HCT116 (cell line): ENCODE results near the gene ACTR1B. TPM values are rescaled to one million over a fixed set of nuclear protein-coding genes. Genes with fewer than 3 reads are reported as not detected.

Experiments
- ATAC-seq: fragments of 200-7000 bp; cut with Tn5 transposase; 2 replicates; pipeline ENCODE4 v1.9.1; 2020; ENCODE audit warnings: mild to moderate bottlenecking, moderate library complexity
- BruUV-seq: library from RNA; stranded (reverse); fragments of 400-500 nt; replicated peaks from 2 replicates; lab custom pipeline; 2021; lab: Mats Ljungman, UMichigan
- CTCF ChIA-PET: fragments of 300-600 bp; sonication (Branson Sonifier 250); formaldehyde crosslinking; loops from one replicate; lab custom pipeline; 2021; ENCODE audit warnings: antibody characterized with exemption; lab: Charles Lee
- POLR2A ChIA-PET: fragments of 300-600, 350-600 bp; sonication (Branson Sonifier 250); formaldehyde crosslinking; loops from one replicate; lab custom pipeline; 2021; ENCODE audit warnings: antibody characterized with exemption; lab: Charles Lee
- RAD21 ChIA-PET, 2 experiments: fragments of 300-600 bp; sonication (Branson Sonifier 250); formaldehyde crosslinking; loops; one replicate each; lab custom pipeline; 2023; ENCODE audit warnings: low total read pairs in 2 of 2; ENCODE audit not compliant: uncharacterized antibody in 2 of 2, unreplicated experiment in 2 of 2, low non-redundant PET in 1 of 2; lab: Charles Lee
- DNase-seq: peaks from one replicate; pipeline ENCODE4 v3.0.0-alpha.2; 2010; ENCODE audit warnings: low read depth, low spot score
- H2AFZ ChIP-seq: fragments of 200-600 bp; shearing (Covaris generic), sonication (generic); 2 replicates; pipeline ENCODE4 v1.6.1; 2017; ENCODE audit warnings: low read depth, mixed run types, mixed read lengths, antibody characterized with exemption, low read length; ENCODE audit not compliant: poor library complexity, severe bottlenecking
- H3K27ac ChIP-seq: 2 replicates; pipeline ENCODE4 v1.5.1; 2012; ENCODE audit warnings: low read depth, low read length
- H3K27me3 ChIP-seq: fragments of 200-600 bp; sonication (generic); 2 replicates; pipeline ENCODE4 v1.6.1; 2016; ENCODE audit warnings: mixed run types, low read length, mixed read lengths; ENCODE audit not compliant: insufficient read depth
- H3K36me3 ChIP-seq, 2 experiments: fragments of 200-500 bp in 1 of 2; fragments of 200-600 bp in 1 of 2; sonication (Bioruptor generic) in 1 of 2; sonication (generic) in 1 of 2; 2 replicates each; pipeline versions ENCODE4 v1.5.1 to v1.6.1; 2014 to 2016; ENCODE audit warnings: low read length in 2 of 2, inconsistent platforms in 1 of 2, mixed read lengths in 1 of 2, mixed run types in 1 of 2; ENCODE audit not compliant: insufficient read depth in 2 of 2, control insufficient read depth in 1 of 2
- H3K4me1 ChIP-seq, 2 experiments: fragments of 200-600 bp in 1 of 2; sonication (generic) in 1 of 2; 2 replicates each; pipeline versions ENCODE4 v1.5.1 to v1.6.1; 2012 to 2017; ENCODE audit warnings: low read length in 2 of 2, inconsistent platforms in 1 of 2, mild to moderate bottlenecking in 1 of 2, mixed read lengths in 1 of 2, mixed run types in 1 of 2, moderate library complexity in 1 of 2; ENCODE audit not compliant: insufficient read depth in 2 of 2, control insufficient read depth in 1 of 2
- H3K4me2 ChIP-seq: fragments of 200-600 bp; sonication (generic); 2 replicates; pipeline ENCODE4 v1.6.1; 2017; ENCODE audit warnings: mixed run types, low read length, mixed read lengths
- H3K4me3 ChIP-seq, 2 experiments: fragments of 200-600 bp in 1 of 2; sonication (generic) in 1 of 2; replicated peaks in 1 of 2; 2 replicates each; pipeline ENCODE4 v1.5.1; 2011 to 2016; ENCODE audit warnings: low read length in 2 of 2, control low read depth in 1 of 2, low read depth in 1 of 2, mild to moderate bottlenecking in 1 of 2, mixed read lengths in 1 of 2, mixed run types in 1 of 2
- H3K79me2 ChIP-seq: fragments of 200-600 bp; sonication (generic); 2 replicates; pipeline ENCODE4 v1.6.1; 2017; ENCODE audit warnings: mild to moderate bottlenecking, mixed run types, low read length, moderate library complexity, mixed read lengths; ENCODE audit not compliant: insufficient read depth
- H3K9ac ChIP-seq: fragments of 200-600 bp; sonication (generic); 2 replicates; pipeline ENCODE4 v1.6.1; 2016; ENCODE audit warnings: low read length, mixed read lengths
- H3K9me2 ChIP-seq: fragments of 200-600 bp; sonication (generic), shearing (Covaris generic); 2 replicates; pipeline ENCODE4 v1.6.1; 2017; ENCODE audit warnings: mixed run types, mild to moderate bottlenecking, moderate library complexity; ENCODE audit not compliant: insufficient read depth
- H3K9me3 ChIP-seq, 2 experiments: fragments of 200-500 bp in 1 of 2; fragments of 200-600 bp in 1 of 2; sonication (Bioruptor generic) in 1 of 2; sonication (generic) in 1 of 2; 2 replicates each; pipeline ENCODE4 v1.6.1; 2014 to 2017; ENCODE audit warnings: low read length in 2 of 2, mixed read lengths in 2 of 2, inconsistent platforms in 1 of 2, low read depth in 1 of 2, mild to moderate bottlenecking in 1 of 2, mixed run types in 1 of 2, moderate library complexity in 1 of 2; ENCODE audit not compliant: control insufficient read depth in 1 of 2, insufficient read depth in 1 of 2
- H4K20me1 ChIP-seq: fragments of 200-600 bp; sonication (generic), shearing (Covaris generic); 2 replicates; pipeline ENCODE4 v1.6.1; 2017; ENCODE audit warnings: mixed run types, mild to moderate bottlenecking, moderate library complexity; ENCODE audit not compliant: insufficient read depth
- ATF3 ChIP-seq: IDR thresholded peaks from 2 replicates; pipeline ENCODE4 v1.6.1; 2012
- CTCF ChIP-seq, 3 experiments: fragments of 200-600 bp in 1 of 3; sonication (generic) in 1 of 3; IDR thresholded peaks in 2 of 3; conservative IDR thresholded peaks in 1 of 3; 2 replicates each; pipeline ENCODE4 v1.5.1; 2012 to 2017; ENCODE audit warnings: low read depth in 2 of 3, low read length in 2 of 3, antibody characterized with exemption in 1 of 3, borderline replicate concordance in 1 of 3, control low read depth in 1 of 3, mild to moderate bottlenecking in 1 of 3, mixed read lengths in 1 of 3, mixed run types in 1 of 3, moderate library complexity in 1 of 3; ENCODE audit not compliant: insufficient read depth in 1 of 3
- EZH2phosphoT487 ChIP-seq: fragments of 200-600 bp; IDR thresholded peaks from 2 replicates; pipeline ENCODE4 v1.6.1; 2018; ENCODE audit warnings: antibody characterized with exemption, borderline replicate concordance
- FOSL1 ChIP-seq: IDR thresholded peaks from 2 replicates; pipeline ENCODE4 v1.6.1; 2012; ENCODE audit warnings: low read depth
- JUND ChIP-seq: IDR thresholded peaks from 2 replicates; pipeline ENCODE4 v1.6.1; 2012
- POLR2A ChIP-seq: IDR thresholded peaks from 2 replicates; pipeline ENCODE4 v1.7.0; 2011; ENCODE audit warnings: borderline replicate concordance; ENCODE audit not compliant: insufficient read depth, insufficient read length; ENCODE audit errors: extremely low read depth
- RAD21 ChIP-seq: IDR thresholded peaks from 2 replicates; pipeline ENCODE4 v1.6.1; 2012; ENCODE audit warnings: low read depth, mild to moderate bottlenecking
- ZBTB33 ChIP-seq: IDR thresholded peaks from 2 replicates; pipeline ENCODE4 v1.6.1; 2011; ENCODE audit warnings: mild to moderate bottlenecking, low read length, moderate library complexity; ENCODE audit not compliant: insufficient replicate concordance; ENCODE audit errors: extremely low read depth
- intact Hi-C: fragments of 100-400 bp; cut with micrococcal nuclease; formaldehyde crosslinking; loops from 2 replicates; pipeline ENCODE4 v1.10.0; 2022
- total RNA-seq: library from RNA; stranded (reverse); gene quantifications from one replicate; pipeline ENCODE4 v1.2.1, GENCODE V29; 2021; ENCODE audit not compliant: unreplicated experiment

Gene ACTR1B
- total RNA-seq, 1 experiment from 2014 or later = 42.8 TPM

GRCh38 chr2:97660044-97660774 lies 3.6 kb downstream of the ACTR1B start:
- Histone ChIP-seq H3K4me3 (no peak overlapping the region), H3K27ac (no peak overlapping the region), H3K36me3 (no peaks in the 10 kb centered on the region; a peak in 1 of 4 replicates), H3K4me1 (peaks cover 5 to 19% of the 10 kb centered on the region in 2 experiments; a peak in 3 of 4 replicates), H3K9me3 (no peaks in the 10 kb centered on the region), H3K9me2 (no peaks in the 10 kb centered on the region), H3K79me2 (peaks cover 30% of the 10 kb centered on the region), H2AFZ (no peak overlapping the region), H3K4me2 (no peak overlapping the region), H4K20me1 (no peaks in the 10 kb centered on the region), H3K9ac (no peak overlapping the region), H3K27me3 (no peaks in the 10 kb centered on the region)
- ChIA-PET RAD21 (no interaction called here), CTCF (no interaction called here), POLR2A (no interaction called here)
- no peak for ATAC-seq
- intact Hi-C loops = no loop called here
- no peak for DNase-seq
- no TSS peak for BruUV-seq
- TF ChIP-seq RAD21 (no peak), CTCF (IDR thresholded peaks at IDR 0.05 in 2 of 3, conservative IDR thresholded peaks at IDR 0.05 in 1 of 3; ENCODE audit: borderline replicate concordance in 1 of 3, insufficient read depth in 1 of 3, low read depth in 2 of 3, low read length in 2 of 3) (no peak), ATF3 (no peak)

GRCh38 chr2:97659256-97660043 lies 4.4 kb downstream of the ACTR1B start:
- Histone ChIP-seq H3K4me1 (peaks cover 0 to 13% of the 10 kb centered on the region in 2 experiments; a peak in 2 of 4 replicates), H3K27ac (no peak overlapping the region), H3K4me2 (no peak overlapping the region), H3K79me2 (peaks cover 30% of the 10 kb centered on the region), H3K4me3 (no peak overlapping the region), H4K20me1 (no peaks in the 10 kb centered on the region), H3K9me2 (no peaks in the 10 kb centered on the region), H3K27me3 (no peaks in the 10 kb centered on the region), H3K36me3 (no peaks in the 10 kb centered on the region; a peak in 1 of 4 replicates), H3K9me3 (no peaks in the 10 kb centered on the region), H3K9ac (no peak overlapping the region), H2AFZ (no peak overlapping the region)
- CTCF ChIA-PET = no interaction called here
- no TSS peak for BruUV-seq
- ATAC-seq (no peak), DNase-seq (no peak)
- POLR2A ChIA-PET = no interaction called here
- intact Hi-C loops = no loop called here
- RAD21 ChIA-PET = no interaction called here
- no peak for TF ChIP-seq JUND
- no peak for TF ChIP-seq ZBTB33
- no peak for TF ChIP-seq RAD21
- TF ChIP-seq EZH2phosphoT487 = no peak
- no peak for TF ChIP-seq FOSL1
- TF ChIP-seq POLR2A = no peak
